ENCODE measurements around the gene GABRR1. TPM values are rescaled to one million over a fixed set of nuclear protein-coding genes. Genes with fewer than 3 reads are reported as not detected.

The GABRR1 gene
- total RNA-seq, 1 experiment from 2014 or later = 0.33 TPM

DNA sequence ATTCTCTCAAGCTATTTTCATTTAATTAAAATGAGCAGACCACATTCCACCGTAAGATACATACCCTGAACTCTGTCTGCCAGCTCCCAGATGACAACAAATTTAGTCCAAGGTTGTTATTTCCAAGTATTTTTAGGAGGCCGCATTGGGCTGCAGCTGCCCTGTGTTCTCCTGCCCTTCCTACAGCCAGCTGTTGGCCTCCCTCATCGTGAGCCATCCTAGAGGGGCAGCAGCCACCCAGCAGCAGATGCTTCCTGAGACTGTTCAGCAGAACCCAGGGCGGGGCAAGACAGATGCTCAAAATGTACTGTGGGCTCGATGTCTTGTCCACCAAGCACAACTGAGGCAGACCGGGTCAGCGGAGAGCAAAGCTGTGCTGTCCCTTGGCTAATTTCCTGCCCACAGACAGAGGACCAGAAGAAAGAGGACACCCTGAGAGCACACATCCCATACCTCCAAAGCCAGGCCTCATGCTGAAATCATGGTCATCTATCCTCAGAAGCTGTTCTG is 16.4 kb downstream of the GABRR1 start:
- H3T11ph ChIP-seq (ENCODE audit: low read length) = no peak overlapping the region
- no peaks in the 10 kb centered on the region for H3K9me3 ChIP-seq (ENCODE audit: control insufficient read depth, low read depth, low read length)
- no peak overlapping the region for H3K4me3 Mint-ChIP-seq
- no peak overlapping the region for H3K14ac ChIP-seq (ENCODE audit: insufficient read depth, low read length)
- H3K4ac ChIP-seq (ENCODE audit: low read depth, low read length) = no peak overlapping the region
- H3K27me3 Mint-ChIP-seq (ENCODE audit: low read depth) = peaks cover 1% of the 10 kb centered on the region
- no peak overlapping the region; a peak in 1 of 7 replicates for H3K27ac Mint-ChIP-seq
- TF ChIP-seq, protein P1, sequence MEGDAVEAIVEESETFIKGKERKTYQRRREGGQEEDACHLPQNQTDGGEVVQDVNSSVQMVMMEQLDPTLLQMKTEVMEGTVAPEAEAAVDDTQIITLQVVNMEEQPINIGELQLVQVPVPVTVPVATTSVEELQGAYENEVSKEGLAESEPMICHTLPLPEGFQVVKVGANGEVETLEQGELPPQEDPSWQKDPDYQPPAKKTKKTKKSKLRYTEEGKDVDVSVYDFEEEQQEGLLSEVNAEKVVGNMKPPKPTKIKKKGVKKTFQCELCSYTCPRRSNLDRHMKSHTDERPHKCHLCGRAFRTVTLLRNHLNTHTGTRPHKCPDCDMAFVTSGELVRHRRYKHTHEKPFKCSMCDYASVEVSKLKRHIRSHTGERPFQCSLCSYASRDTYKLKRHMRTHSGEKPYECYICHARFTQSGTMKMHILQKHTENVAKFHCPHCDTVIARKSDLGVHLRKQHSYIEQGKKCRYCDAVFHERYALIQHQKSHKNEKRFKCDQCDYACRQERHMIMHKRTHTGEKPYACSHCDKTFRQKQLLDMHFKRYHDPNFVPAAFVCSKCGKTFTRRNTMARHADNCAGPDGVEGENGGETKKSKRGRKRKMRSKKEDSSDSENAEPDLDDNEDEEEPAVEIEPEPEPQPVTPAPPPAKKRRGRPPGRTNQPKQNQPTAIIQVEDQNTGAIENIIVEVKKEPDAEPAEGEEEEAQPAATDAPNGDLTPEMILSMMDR (conservative IDR thresholded peaks at IDR 0.05) = no peak
- no peak overlapping the region for H3K9ac ChIP-seq (ENCODE audit: extremely low read depth, insufficient read length, low read length)
- H3K56ac ChIP-seq (ENCODE audit: insufficient read length, low read depth, low read length) = no peak overlapping the region
- no peak overlapping the region for H2AFZ ChIP-seq (ENCODE audit: low read length)
- H2BK15ac ChIP-seq (ENCODE audit: low read depth, low read length) = no peak overlapping the region
- no peak overlapping the region for H2AK5ac ChIP-seq (ENCODE audit: insufficient read length, low read length)
- H4K8ac ChIP-seq (replicated peaks; ENCODE audit: insufficient read length, low read depth, low read length) = no peak overlapping the region
- no CpG with 5 or more reads among the region's 7 CpGs for WGBS (ENCODE audit: extremely low coverage, insufficient read length, low lambda C conversion rate)
- no peak overlapping the region for H4K5ac ChIP-seq (ENCODE audit: insufficient read length, low read depth, low read length)
- H2BK120ac ChIP-seq (ENCODE audit: low read depth, low read length, poor library complexity, severe bottlenecking) = no peak overlapping the region
- H4K91ac ChIP-seq (ENCODE audit: insufficient read length, low read depth, low read length) = no peak overlapping the region
- H3K18ac ChIP-seq (ENCODE audit: insufficient read length, low read depth, low read length) = no peak overlapping the region
- H3K23ac ChIP-seq (ENCODE audit: insufficient read length, low read depth, low read length) = no peak overlapping the region
- peaks cover 2% of the 10 kb centered on the region; the same call in 1 of the 2 replicates for H3K4me1 ChIP-seq (ENCODE audit: insufficient read depth, low read length)
- no peaks in the 10 kb centered on the region for H4K20me1 ChIP-seq (ENCODE audit: control insufficient read depth, insufficient read depth, insufficient read length)
- H3K4me2 ChIP-seq (ENCODE audit: insufficient read depth, insufficient read length, low read length) = no peak overlapping the region
- H3K4me1 Mint-ChIP-seq = peaks cover 5 to 6% of the 10 kb centered on the region in 2 experiments
- H3K79me2 ChIP-seq (ENCODE audit: insufficient read depth, low read length) = no peaks in the 10 kb centered on the region
- H3K23me2 ChIP-seq (ENCODE audit: insufficient read length, low read depth, low read length, poor library complexity, severe bottlenecking) = no peaks in the 10 kb centered on the region
- no peak overlapping the region for H2BK20ac ChIP-seq (ENCODE audit: low read depth, low read length, poor library complexity, severe bottlenecking)
- H3K27ac ChIP-seq (ENCODE audit: insufficient read length, low read depth, low read length) = no peak overlapping the region
- peaks cover 0 to 2% (median 0%) of the 10 kb centered on the region in 3 experiments; a peak in 1 of 7 replicates for H3K36me3 Mint-ChIP-seq (ENCODE audit: insufficient read depth in 1 of 3, low read depth in 3 of 3)
- no peaks in the 10 kb centered on the region for H3K27me3 ChIP-seq (ENCODE audit: insufficient read depth, low read length)
- no peak for DNase-seq
- no peaks in the 10 kb centered on the region for H3K79me1 ChIP-seq (ENCODE audit: insufficient read depth, low read depth, low read length, poor library complexity, severe bottlenecking)
- H3K9me3 Mint-ChIP-seq = peaks cover under 1 to 3% of the 10 kb centered on the region in 2 experiments; a peak in 3 of 5 replicates
- H2BK12ac ChIP-seq (ENCODE audit: insufficient read length, low read depth, low read length) = no peak overlapping the region
- H2BK5ac ChIP-seq (ENCODE audit: insufficient read length, low read length) = no peak overlapping the region
